Stimulated activated naive CD4-positive, alpha-beta T cell (primary cell): ENCODE results near the gene DNASE1L3.

Source experiments
- DNase-seq, 6 experiments: peaks; one replicate each; lab custom pipeline; 2025; lab: John Stamatoyannopoulos, UW

Gene DNASE1L3

GRCh38 chr3:58200121-58200709 lies 10.6 kb downstream of the DNASE1L3 start:
- DNase-seq: no peak

- DNase-seq: no peak
These were observed 12.0 kb downstream of the DNASE1L3 start for GRCh38 chr3:58198804-58199203.

- no peak for DNase-seq
These were observed 12.4 kb downstream of the DNASE1L3 start for GRCh38 chr3:58198362-58198761.

GRCh38 chr3:58197588-58197987 lies 13.2 kb downstream of the DNASE1L3 start:
- no peak for DNase-seq

GRCh38 chr3:58193682-58194407 lies 16.9 kb downstream of the DNASE1L3 start:
- DNase-seq: no peak

GRCh38 chr3:58192069-58192468 lies 18.7 kb downstream of the DNASE1L3 start:
- no peak for DNase-seq

- no peak for DNase-seq
These were observed 19.3 kb downstream of the DNASE1L3 start for GRCh38 chr3:58191361-58191991.

- DNase-seq: no peak
These were observed 19.9 kb downstream of the DNASE1L3 start for GRCh38 chr3:58190882-58191281.

GRCh38 chr3:58190291-58190690 lies 20.5 kb downstream of the DNASE1L3 start:
- DNase-seq: no peak

- no peak for DNase-seq
These were observed 21.1 kb downstream of the DNASE1L3 start for GRCh38 chr3:58189691-58190090.

- DNase-seq: no peak
These were observed 21.8 kb downstream of the DNASE1L3 start for GRCh38 chr3:58188921-58189451.

GRCh38 chr3:58188173-58188564 lies 22.6 kb downstream of the DNASE1L3 start:
- no peak for DNase-seq

GRCh38 chr3:58184982-58185360 lies 25.8 kb downstream of the DNASE1L3 start:
- DNase-seq: no peak

- no peak for DNase-seq
These were observed 26.3 kb downstream of the DNASE1L3 start for GRCh38 chr3:58184309-58184981.

GRCh38 chr3:58183891-58184290 lies 26.9 kb downstream of the DNASE1L3 start:
- DNase-seq: no peak

- DNase-seq: no peak
These were observed 27.6 kb downstream of the DNASE1L3 start for GRCh38 chr3:58183221-58183620.

GRCh38 chr3:58180940-58181587 lies 29.7 kb downstream of the DNASE1L3 start:
- DNase-seq: no peak

GRCh38 chr3:58180099-58180880 lies 30.5 kb downstream of the DNASE1L3 start:
- no peak for DNase-seq

GRCh38 chr3:58179235-58180098 lies 31.3 kb downstream of the DNASE1L3 start:
- DNase-seq: no peak

GRCh38 chr3:58178528-58179234 lies 32.1 kb downstream of the DNASE1L3 start:
- no peak for DNase-seq
